H1 (cell line): ENCODE results near the gene INTS2. TPM values are rescaled to one million over a fixed set of nuclear protein-coding genes. Genes with fewer than 3 reads are reported as not detected.
A peak's percentile ranks its signal among the peaks of the same experiment; 100 is the strongest.

ENCODE experiments used
- CTCF ChIA-PET: fragments of 300-600 bp; sonication (Branson Sonifier 250); formaldehyde crosslinking; loops from one replicate; lab custom pipeline; 2021; ENCODE audit not compliant: partially characterized antibody; lab: Charles Lee
- POLR2A ChIA-PET: fragments of 300-600 bp; sonication (Branson Sonifier 250); formaldehyde crosslinking; loops from one replicate; lab custom pipeline; 2021; ENCODE audit warnings: inconsistent platforms; ENCODE audit not compliant: partially characterized antibody; lab: Charles Lee
- DNase-seq, 2 experiments: peaks; one replicate each; pipeline versions ENCODE4 v3.0.0 to v3.0.0-alpha.2; 2010 to 2022; ENCODE audit warnings: low spot score in 2 of 2, low read depth in 1 of 2, mixed read lengths in 1 of 2
- FAIRE-seq: peaks from 2 replicates; lab custom pipeline; 2011; peaks lifted over from hg19 to GRCh38; lab: Jason Lieb, UNC
- H2AFZ ChIP-seq: 2 replicates; pipeline ENCODE4 v1.8.1; 2012; ENCODE audit warnings: low read length, inconsistent platforms
- H2AK5ac ChIP-seq: 2 replicates; pipeline ENCODE4 v1.6.1; 2013; ENCODE audit warnings: low read depth, low read length
- H2BK120ac ChIP-seq: replicated peaks from 2 replicates; pipeline ENCODE3; 2013; ENCODE audit warnings: low read depth, low read length, inconsistent platforms
- H2BK12ac ChIP-seq: 2 replicates; pipeline ENCODE4 v1.6.1; 2013; ENCODE audit warnings: low read depth, low read length
- H2BK15ac ChIP-seq: 2 replicates; pipeline ENCODE4 v1.6.1; 2013; ENCODE audit warnings: low read length
- H2BK20ac ChIP-seq: 2 replicates; pipeline ENCODE4 v1.6.1; 2013; ENCODE audit warnings: low read length
- H2BK5ac ChIP-seq: 2 replicates; pipeline ENCODE4 v1.6.1; 2013; ENCODE audit warnings: low read depth, low read length
- H3K14ac ChIP-seq: 2 replicates; pipeline ENCODE4 v1.6.1; 2013; ENCODE audit warnings: inconsistent platforms; ENCODE audit not compliant: insufficient read length
- H3K18ac ChIP-seq: 2 replicates; pipeline ENCODE4 v1.6.1; 2013; ENCODE audit warnings: low read length; ENCODE audit errors: extremely low read depth
- H3K23ac ChIP-seq: 2 replicates; pipeline ENCODE4 v1.6.1; 2013; ENCODE audit warnings: inconsistent platforms; ENCODE audit not compliant: insufficient read length
- H3K23me2 ChIP-seq: 2 replicates; pipeline ENCODE4 v1.6.1; 2013; ENCODE audit warnings: low read depth, low read length
- H3K27ac ChIP-seq: 2 replicates; pipeline ENCODE4 v1.6.1; 2011; ENCODE audit warnings: low read depth, low read length, inconsistent platforms
- H3K27me3 ChIP-seq, 4 experiments: replicated peaks in 1 of 4; 1 replicate in 1 of 4; 2 replicates in 3 of 4; pipeline versions ENCODE4 v1.6.1 to v1.8.1; 2011 to 2013; ENCODE audit warnings: low read length in 3 of 4, mild to moderate bottlenecking in 3 of 4, inconsistent platforms in 2 of 4, mixed read lengths in 2 of 4, moderate library complexity in 1 of 4; ENCODE audit not compliant: control insufficient read depth in 3 of 4, insufficient read depth in 3 of 4; ENCODE audit errors: extremely low read depth in 1 of 4
- H3K36me3 ChIP-seq, 4 experiments: 2 replicates each; pipeline versions ENCODE4 v1.6.1 to v1.8.1; 2011 to 2013; ENCODE audit warnings: mild to moderate bottlenecking in 4 of 4, low read length in 3 of 4, moderate library complexity in 2 of 4, control low read depth in 1 of 4, inconsistent platforms in 1 of 4; ENCODE audit not compliant: insufficient read depth in 4 of 4, control insufficient read depth in 2 of 4
- H3K4ac ChIP-seq: replicated peaks from 2 replicates; pipeline ENCODE3; 2013; ENCODE audit warnings: low read length, low read depth, mixed read lengths, inconsistent platforms; ENCODE audit not compliant: insufficient read length
- H3K4me1 ChIP-seq, 4 experiments: replicated peaks in 1 of 4; 1 replicate in 1 of 4; 2 replicates in 3 of 4; pipeline versions ENCODE4 v1.6.1 to v1.8.1; 2011 to 2013; ENCODE audit warnings: low read length in 3 of 4, inconsistent platforms in 2 of 4, mixed read lengths in 1 of 4; ENCODE audit not compliant: insufficient read depth in 4 of 4, control insufficient read depth in 3 of 4
- H3K4me2 ChIP-seq, 2 experiments: 2 replicates each; pipeline versions ENCODE4 v1.6.1 to v1.8.1; 2011 to 2013; ENCODE audit warnings: low read depth in 2 of 2, low read length in 2 of 2, control low read depth in 1 of 2, inconsistent platforms in 1 of 2, mild to moderate bottlenecking in 1 of 2; ENCODE audit not compliant: insufficient read depth in 1 of 2
- H3K4me3 ChIP-seq, 4 experiments: fragments of 200-600, 300-600 bp in 1 of 4; sonication (generic), shearing (Covaris generic), sonication (Bioruptor Twin) in 1 of 4; 2 replicates each; pipeline versions ENCODE4 v1.5.1 to v1.8.1; 2011 to 2016; ENCODE audit warnings: low read length in 4 of 4, low read depth in 3 of 4, control low read depth in 2 of 4, inconsistent platforms in 2 of 4, mild to moderate bottlenecking in 2 of 4, mixed read lengths in 1 of 4, moderate library complexity in 1 of 4; ENCODE audit not compliant: insufficient read depth in 2 of 4; ENCODE audit errors: extremely low read depth in 1 of 4
- H3K56ac ChIP-seq: replicated peaks from 2 replicates; pipeline ENCODE3; 2013; ENCODE audit warnings: low read depth, mild to moderate bottlenecking, mixed read lengths, low read length, inconsistent platforms; ENCODE audit not compliant: insufficient read length
- H3K79me1 ChIP-seq: 2 replicates; pipeline ENCODE4 v1.6.1; 2013; ENCODE audit warnings: low read depth, low read length, control low read depth
- H3K79me2 ChIP-seq, 2 experiments: 2 replicates each; pipeline versions ENCODE4 v1.6.1 to v1.8.1; 2012 to 2013; ENCODE audit warnings: low read length in 2 of 2, mild to moderate bottlenecking in 2 of 2, inconsistent platforms in 1 of 2; ENCODE audit not compliant: insufficient read depth in 2 of 2, control insufficient read depth in 1 of 2
- H3K9ac ChIP-seq, 4 experiments: replicated peaks in 1 of 4; 1 replicate in 1 of 4; 2 replicates in 3 of 4; pipeline versions ENCODE4 v1.6.1 to v1.8.1; 2011 to 2013; ENCODE audit warnings: low read depth in 3 of 4, low read length in 3 of 4, control low read depth in 2 of 4, mild to moderate bottlenecking in 2 of 4, moderate library complexity in 2 of 4, inconsistent platforms in 1 of 4; ENCODE audit errors: extremely low read depth in 1 of 4
- H3K9me3 ChIP-seq, 2 experiments: 2 replicates each; pipeline versions ENCODE4 v1.6.1 to v1.8.1; 2012 to 2013; ENCODE audit warnings: mild to moderate bottlenecking in 2 of 2, moderate library complexity in 2 of 2, control low read depth in 1 of 2, inconsistent platforms in 1 of 2, low read depth in 1 of 2, low read length in 1 of 2, mixed read lengths in 1 of 2; ENCODE audit not compliant: insufficient read depth in 2 of 2
- H4K20me1 ChIP-seq, 2 experiments: replicated peaks in 1 of 2; 2 replicates each; pipeline versions ENCODE3 to v1.8.1; 2011 to 2013; ENCODE audit warnings: inconsistent platforms in 2 of 2, low read length in 2 of 2, mild to moderate bottlenecking in 1 of 2; ENCODE audit not compliant: insufficient read depth in 2 of 2, control insufficient read depth in 1 of 2
- H4K5ac ChIP-seq: 2 replicates; pipeline ENCODE4 v1.6.1; 2013; ENCODE audit warnings: low read length, low read depth, mixed read lengths, inconsistent platforms; ENCODE audit not compliant: insufficient read length
- H4K8ac ChIP-seq: 2 replicates; pipeline ENCODE4 v1.8.0; 2013; ENCODE audit warnings: mild to moderate bottlenecking, moderate library complexity, low read length, inconsistent platforms; ENCODE audit not compliant: insufficient read depth; ENCODE audit errors: extremely low read depth
- H4K91ac ChIP-seq: replicated peaks from 2 replicates; pipeline ENCODE3; 2013; ENCODE audit warnings: low read length, mixed read lengths, inconsistent platforms; ENCODE audit not compliant: insufficient read length
- HDAC2 ChIP-seq, 2 experiments: fragments of 300-600 bp in 1 of 2; sonication (generic) in 1 of 2; IDR thresholded peaks; 2 replicates each; pipeline ENCODE4 v1.6.1; 2011 to 2012; ENCODE audit warnings: low read depth in 2 of 2, low read length in 2 of 2, mild to moderate bottlenecking in 2 of 2, moderate library complexity in 2 of 2, borderline replicate concordance in 1 of 2, inconsistent platforms in 1 of 2
- KDM4A ChIP-seq: IDR thresholded peaks from one replicate; pipeline ENCODE4 v1.7.1; 2012; ENCODE audit warnings: low read depth, mild to moderate bottlenecking, moderate library complexity, low read length, inconsistent platforms; ENCODE audit not compliant: severe bottlenecking
- NANOG ChIP-seq: IDR thresholded peaks from 2 replicates; pipeline ENCODE4 v1.6.1; 2011; ENCODE audit warnings: low read length, low read depth, mild to moderate bottlenecking, inconsistent platforms; ENCODE audit not compliant: insufficient read depth, poor library complexity, severe bottlenecking
- PHF8 ChIP-seq: fragments of 200-600 bp; sonication (generic); conservative IDR thresholded peaks from 2 replicates; pipeline ENCODE4 v1.7.1; 2012; ENCODE audit warnings: low read depth, mild to moderate bottlenecking, inconsistent platforms, low read length, moderate library complexity
- SRF ChIP-seq: IDR thresholded peaks from 2 replicates; pipeline ENCODE4 v1.6.1; 2011; ENCODE audit warnings: mild to moderate bottlenecking, low read depth, low read length, moderate library complexity
- TAF7 ChIP-seq: optimal IDR thresholded peaks from 2 replicates; pipeline ENCODE3; 2011; ENCODE audit warnings: low read depth, mild to moderate bottlenecking, inconsistent platforms, low read length, moderate library complexity, borderline replicate concordance
- WGBS, 2 experiments: shearing (Covaris generic) in 1 of 2; methylation state at CpG; one replicate each; pipeline versions ENCODE4 v1.1.6 to v1.1.7; 2013 to 2015; ENCODE audit warnings: low lambda C conversion rate in 2 of 2, mixed read lengths in 2 of 2, inconsistent platforms in 1 of 2, low coverage in 1 of 2, missing lambda C conversion rate in 1 of 2; ENCODE audit not compliant: insufficient replicate concordance in 2 of 2, insufficient coverage in 1 of 2, insufficient read length in 1 of 2; ENCODE audit errors: extremely low coverage in 1 of 2, missing lambda C conversion rate in 1 of 2; 5-methylcytosine and 5-hydroxymethylcytosine counted together
- polyA plus RNA-seq, 7 experiments: library from polyadenylated mRNA; depleted of rRNA in 3 of 7; stranded (reverse) in 5 of 7; unstranded in 2 of 7; fragments of >200 nt in 5 of 7; fragments of 200-250 nt in 2 of 7; gene quantifications; 1 replicate in 5 of 7; 2 replicates in 1 of 7; 4 replicates in 1 of 7; pipeline versions ENCODE4 v1.2.1 to v1.2.3, GENCODE V29; 2011 to 2013; ENCODE audit warnings: missing spikeins in 2 of 7, mixed read lengths in 2 of 7
- total RNA-seq: library from RNA; stranded (reverse); fragmentation: NEBNext Ultra II Directional; extraction: Animal tissue kit (Norgen Biotek cat#: 25700); gene quantifications from 2 replicates; pipeline ENCODE4 v1.2.1, GENCODE V29; 2021

INTS2 gene
- total and polyA plus RNA-seq, 2 of the 8 experiments (the other 6 are each of a cell fraction or from before 2014, with no cell fraction given): 9.4 to 21.8 TPM

DNA sequence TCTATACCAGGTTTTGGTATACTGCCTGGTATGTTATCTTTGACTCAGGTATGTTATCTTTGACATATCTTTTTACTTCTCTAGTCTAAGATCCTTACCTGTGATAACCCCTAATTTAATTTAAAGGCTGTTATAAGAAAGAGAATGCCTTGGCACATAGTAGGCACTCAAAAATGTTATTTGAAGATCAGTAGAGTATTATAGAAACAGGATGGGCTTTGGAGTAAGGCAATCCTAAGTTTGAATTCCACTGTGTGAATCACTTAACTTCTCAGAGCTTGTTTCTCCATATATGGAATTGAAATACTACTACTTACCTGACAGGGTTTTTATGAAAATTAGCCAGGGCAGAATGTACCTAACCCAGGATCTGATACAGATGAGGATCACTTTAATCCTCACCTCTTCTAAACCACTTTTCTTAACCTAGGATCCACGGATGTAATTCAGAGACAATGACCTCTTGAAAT lies 65.6 kb downstream of the INTS2 start:
- H3K79me2 ChIP-seq: peaks cover 0 to 25% of the 10 kb centered on the region in 2 experiments; a peak in 3 of 4 replicates
- no peak for DNase-seq
- H2BK120ac ChIP-seq: no peak overlapping the region
- H2BK20ac ChIP-seq: no peak overlapping the region
- H2AFZ ChIP-seq: no peak overlapping the region
- H3K23me2 ChIP-seq: no peaks in the 10 kb centered on the region
- no peaks in the 10 kb centered on the region for H4K20me1 ChIP-seq
- peaks cover 0 to 26% (median 5%) of the 10 kb centered on the region in 4 experiments; a peak in 5 of 8 replicates for H3K36me3 ChIP-seq
- TF ChIP-seq TAF7 (no peak), SRF (peak; percentile 17; the same call in 1 of the 2 replicates), HDAC2 (IDR thresholded peaks at IDR 0.05; ENCODE audit: borderline replicate concordance in 1 of 2, low read depth in 2 of 2, low read length in 2 of 2) (no peak), NANOG (no peak), KDM4A (no peak), PHF8 (no peak)
- TF ChIP-seq, all 59 proteins: peak for 1
- Histone ChIP-seq H4K5ac (no peak overlapping the region), H2BK12ac (no peak overlapping the region), H3K4me1 (peaks cover 0 to 4% (median 0%) of the 10 kb centered on the region in 4 experiments; a peak in 2 of 7 replicates), H3K23ac (no peak overlapping the region), H3K14ac (no peak overlapping the region), H2BK15ac (no peak overlapping the region), H3K4me2 (peak overlapping the region; percentile 67 to 68), H4K8ac (no peak overlapping the region), H3K9me3 (no peaks in the 10 kb centered on the region), H3K18ac (no peak overlapping the region), H4K91ac (no peak overlapping the region), H3K27ac (no peak overlapping the region), H3K4me3 (peak overlapping the region; percentile 90 to 94 (median 91); a peak in 7 of 8 replicates), H3K56ac (no peak overlapping the region), H3K79me1 (no peaks in the 10 kb centered on the region), H2BK5ac (no peak overlapping the region), H3K4ac (no peak overlapping the region), H3K9ac (peak overlapping the region in 2 of 4 experiments; percentile 11 to 94; a peak in 1 of 7 replicates), H2AK5ac (no peak overlapping the region), H3K27me3 (no peaks in the 10 kb centered on the region)
- CTCF ChIA-PET: no interaction called here
- FAIRE-seq: no peak
- POLR2A ChIA-PET: interaction anchor here (0.7 to 1.7 kb wide), 10 partner anchors 11 to 249 kb away, joined by 3 to 5 read pairs (median 4); partner anchors contain the start of gene MED13
- WGBS, 2 experiments: 33% methylated on average over 1 of the region's 1 CpG; no CpG with 5 or more reads in 1 of the 2 experiments
